HG03066 (cell line): ENCODE data around the gene CFAP61.
A peak's percentile ranks its signal among the peaks of the same experiment; 100 is the strongest.
"Not testable (repeated sequence)": the region's sequence is repeated elsewhere in the genome, so short reads cannot be mapped to it uniquely, and the experiment has no call there.

Experiments
- ATAC-seq: cut with Tn5 transposase; IDR thresholded peaks from one replicate; pipeline ENCODE4 v1.9.1; 2021; ENCODE audit warnings: low read depth; ENCODE audit not compliant: unreplicated experiment

CFAP61 gene

GRCh38 chr20:20052074-20052970, at the start of gene CFAP61, which contains the start of gene CRNKL1:
TSS of gene CFAP61 (plus strand) at chr20:20052532. CDS start at chr20:20056654, 4,122 bp downstream.
TSS of gene CRNKL1 (minus strand) at chr20:20052466. CDS start at chr20:20052342, 124 bp downstream.
- peak; percentile 94 for ATAC-seq

DNA sequence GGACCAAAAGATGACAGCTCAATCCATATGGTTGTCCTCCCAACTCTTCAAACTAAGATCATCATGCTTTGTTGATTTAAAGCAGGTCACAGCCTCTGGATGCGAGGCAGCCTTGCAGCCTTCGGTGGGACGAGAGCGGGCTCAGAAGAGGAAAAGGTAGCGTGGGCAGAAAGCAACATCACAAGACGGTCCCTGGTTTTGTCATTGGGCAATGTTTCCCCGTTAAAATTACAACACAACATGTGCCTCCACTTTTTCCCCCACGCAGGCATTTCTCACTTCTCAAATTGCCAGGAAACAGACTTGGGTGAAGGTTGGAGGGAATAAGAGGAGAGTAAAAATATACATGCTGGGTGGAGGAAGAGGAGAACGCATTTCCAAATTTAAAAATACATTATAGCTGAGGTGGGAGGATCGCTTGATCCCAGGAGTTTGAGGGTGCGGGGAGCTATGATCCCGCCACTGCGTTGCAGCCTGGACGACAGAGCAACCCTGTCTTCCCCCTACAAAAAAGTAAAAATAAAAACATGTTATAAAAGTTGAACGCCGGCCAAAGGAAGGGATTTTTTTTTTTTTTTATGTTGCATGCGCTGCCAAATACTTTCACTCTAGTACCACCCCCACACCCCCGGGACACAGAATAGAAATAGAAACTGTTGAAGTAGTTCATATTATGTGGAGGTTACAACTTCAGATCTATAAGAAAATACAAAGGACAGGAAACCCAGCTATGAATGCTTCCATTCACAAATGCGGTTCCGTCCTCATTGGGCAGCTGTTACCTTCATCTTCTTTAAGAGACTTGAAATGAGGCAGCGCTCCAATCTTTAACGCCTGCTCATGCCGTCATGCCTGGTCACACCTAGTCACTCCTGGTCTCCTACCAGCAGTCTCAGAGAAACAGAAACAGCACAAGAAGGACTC, 49.0 kb upstream of the CFAP61 start:
- ATAC-seq = no peak

DNA sequence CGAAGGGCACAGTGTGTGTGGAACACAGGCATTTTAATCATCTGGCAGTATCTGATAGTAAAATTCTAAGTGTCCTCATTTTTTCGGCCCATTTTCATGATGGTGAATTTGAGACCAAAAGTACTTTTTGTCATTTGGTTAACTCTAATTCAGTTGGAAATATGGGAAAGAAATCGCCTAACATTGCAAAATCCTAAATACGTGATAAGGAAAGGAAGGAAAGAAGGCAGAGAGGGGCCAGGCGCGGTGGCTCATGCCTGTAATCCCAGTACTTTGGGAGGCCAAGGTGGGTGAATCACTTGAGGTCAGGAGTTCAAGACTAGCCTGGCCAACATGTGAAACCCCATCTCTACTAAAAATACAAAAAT, 48.4 kb upstream of the CFAP61 start:
- not testable (repeated sequence) for ATAC-seq

GRCh38 chr20:20005342-20005741, 47.0 kb upstream of the CFAP61 start:
- no peak for ATAC-seq

DNA sequence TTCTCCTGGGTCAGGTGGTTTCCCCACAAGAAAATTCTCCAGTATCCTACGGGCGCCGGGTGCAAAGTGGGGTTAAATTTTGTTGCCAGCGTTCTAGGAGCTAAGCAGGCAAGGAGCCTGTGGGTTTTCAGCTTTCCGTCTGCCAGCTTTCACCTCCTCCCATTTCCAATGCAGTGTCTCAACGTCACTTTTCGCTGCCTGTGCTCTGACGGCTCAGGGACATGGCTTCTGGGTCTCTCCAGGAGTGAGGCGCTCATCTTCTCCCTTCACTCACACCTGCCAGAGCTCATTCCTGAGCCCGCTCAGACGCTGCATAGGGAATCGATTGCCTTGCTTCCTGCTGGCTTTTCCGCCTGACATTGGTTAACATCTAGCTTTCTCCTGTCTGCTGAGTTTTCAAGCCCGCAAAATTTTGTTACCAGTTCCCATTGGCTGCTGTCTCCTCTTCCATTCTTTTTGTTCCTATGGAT, 42.5 kb upstream of the CFAP61 start:
- no peak for ATAC-seq

DNA sequence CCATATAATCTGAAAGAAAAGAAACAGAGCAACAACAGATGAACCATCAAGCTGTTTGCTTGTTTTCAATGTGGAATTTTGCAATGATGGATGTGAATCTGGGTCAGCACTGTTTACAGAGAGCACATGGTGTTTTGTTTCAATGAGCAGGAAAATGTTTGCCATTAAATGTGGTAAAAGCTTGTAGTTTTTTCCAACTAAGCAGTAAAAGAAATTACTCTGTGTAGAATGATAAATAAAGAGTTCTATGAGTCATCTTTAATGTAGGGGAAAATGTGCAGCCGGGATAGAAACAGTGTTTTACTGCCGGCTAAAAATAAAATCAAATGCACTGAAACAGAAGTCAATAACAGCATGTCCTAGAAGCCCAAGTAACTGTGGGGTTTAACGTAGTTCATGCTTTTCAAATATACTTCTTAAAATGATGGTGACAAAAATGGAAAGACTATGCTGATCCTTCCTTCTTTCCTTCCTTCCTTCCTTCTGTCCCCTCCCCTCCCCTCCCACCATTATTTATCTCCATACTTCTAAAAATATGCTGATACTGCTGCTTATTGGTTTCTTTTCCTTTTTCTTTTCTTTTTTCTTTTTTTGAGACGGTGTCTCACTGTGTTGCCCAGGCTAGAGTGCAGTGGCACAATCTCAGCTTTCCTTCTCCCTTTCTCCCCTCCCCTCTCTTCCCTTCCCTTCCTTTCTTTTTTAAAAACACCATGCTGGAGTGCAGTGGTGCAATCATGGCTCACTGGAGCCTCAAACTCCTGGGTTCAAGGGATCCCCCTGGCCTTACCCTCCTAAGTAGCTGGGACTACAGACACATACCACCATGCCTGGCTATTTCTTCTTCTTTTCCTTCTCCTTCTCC, 41.5 kb upstream of the CFAP61 start:
- no peak for ATAC-seq

GRCh38 chr20:20012541-20012940, 39.8 kb upstream of the CFAP61 start:
- no peak for ATAC-seq

DNA sequence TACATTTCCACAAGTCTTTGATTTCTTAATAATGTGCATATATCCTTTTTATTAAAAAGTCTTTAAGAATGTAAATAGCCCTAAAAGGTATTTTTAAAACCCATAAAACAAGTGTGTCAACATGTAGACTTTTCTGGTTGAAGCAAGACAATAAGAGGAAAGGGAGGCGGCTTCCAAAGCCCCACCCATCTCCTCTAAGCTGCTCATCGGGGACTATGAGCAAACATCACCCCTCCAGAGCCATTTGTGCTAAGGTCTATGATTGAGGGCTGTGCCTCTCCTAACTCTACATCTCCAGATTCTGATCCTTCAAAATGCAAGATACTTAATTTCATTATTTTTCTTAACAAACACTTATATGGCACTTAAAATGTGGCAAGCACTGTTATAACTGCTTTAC, 37.7 kb upstream of the CFAP61 start:
- no peak for ATAC-seq

- ATAC-seq = peak; percentile 99
Observed at GRCh38 chr20:20017001-20017843, 35.1 kb upstream of the CFAP61 start, which contains the start of gene NAA20. TSS of gene NAA20 (plus strand) at chr20:20017362. CDS start at chr20:20017397, 35 bp downstream.

DNA sequence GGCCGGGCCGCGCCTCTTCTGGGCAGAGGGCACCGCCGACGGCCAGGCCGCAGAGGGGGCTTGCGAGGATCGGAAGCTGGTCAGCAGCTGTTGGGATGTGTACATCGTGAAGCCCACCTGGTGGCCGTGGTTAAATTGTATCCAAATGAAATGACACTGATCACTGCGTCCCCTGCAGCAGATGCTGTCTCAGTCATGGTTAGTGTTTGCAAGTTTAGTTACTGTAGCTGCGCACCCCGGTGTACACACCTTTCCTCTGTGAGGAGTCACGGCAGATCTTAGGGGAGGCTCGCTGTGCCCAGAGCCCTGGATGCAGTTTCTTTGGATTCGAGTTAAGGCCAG, 34.5 kb upstream of the CFAP61 start:
- peak; percentile 8 for ATAC-seq

DNA sequence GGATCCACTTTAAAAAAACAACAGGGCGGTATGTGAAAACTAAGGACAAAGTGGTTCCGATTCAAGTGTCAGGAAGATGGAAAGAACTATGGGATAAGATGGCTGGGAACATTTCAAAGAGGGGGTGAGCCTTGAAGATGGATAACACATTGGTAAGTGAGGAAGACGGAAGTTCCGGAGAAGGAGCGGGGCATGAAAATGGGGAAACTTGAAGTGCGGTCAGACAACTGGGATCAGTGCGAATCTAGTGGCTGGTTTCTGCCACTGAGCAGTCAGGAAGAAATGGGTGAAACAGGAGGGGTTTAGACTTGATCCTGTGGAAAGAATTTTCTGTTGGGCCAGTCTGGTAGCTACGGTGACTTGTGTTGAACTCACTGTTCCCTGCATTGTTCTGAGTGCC, 34.0 kb upstream of the CFAP61 start:
- ATAC-seq = no peak

DNA sequence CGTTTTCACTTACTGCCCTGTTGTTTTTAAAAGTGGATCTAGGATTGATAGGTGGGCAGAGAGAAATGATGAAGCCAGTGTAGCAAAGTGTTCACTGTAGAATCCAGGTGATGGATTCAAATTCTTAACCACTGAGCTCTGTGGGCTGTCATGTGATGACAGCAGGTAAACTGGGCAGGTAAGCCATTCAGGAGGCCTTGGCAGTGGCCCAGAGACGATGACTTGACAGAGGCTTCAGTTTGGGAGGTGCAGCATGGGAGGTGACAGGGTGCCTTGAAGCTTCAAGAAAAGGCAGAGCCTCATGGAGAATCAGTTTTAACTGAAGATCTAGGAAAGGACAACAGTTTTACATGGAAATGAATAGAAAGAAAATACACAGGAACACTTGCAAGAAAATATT, 33.2 kb upstream of the CFAP61 start:
- ATAC-seq = no peak

GRCh38 chr20:20020908-20021307, 31.4 kb upstream of the CFAP61 start:
- ATAC-seq = no peak

DNA sequence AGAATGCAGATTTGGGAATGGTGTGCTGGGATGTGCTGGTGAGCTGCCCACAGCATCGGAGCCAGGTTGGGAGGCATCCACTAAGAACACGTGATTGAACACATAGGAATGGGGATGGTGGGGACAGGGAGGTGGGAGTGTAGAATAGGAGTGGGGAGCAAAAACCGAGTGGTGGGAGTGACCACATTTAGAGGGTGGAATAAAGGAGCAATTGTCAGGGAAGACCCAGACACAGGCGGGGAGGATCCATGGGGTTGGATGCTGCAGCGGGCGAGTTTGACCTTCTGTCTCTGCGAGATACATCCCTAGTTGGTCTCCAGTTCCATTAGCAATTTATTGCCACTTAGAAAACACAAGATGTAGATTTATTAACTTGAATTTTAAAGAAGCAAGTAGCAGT, 30.5 kb upstream of the CFAP61 start:
- ATAC-seq = no peak

- ATAC-seq = peak; percentile 58
Observed at GRCh38 chr20:20022498-20022897, 29.8 kb upstream of the CFAP61 start.

GRCh38 chr20:20023395-20023794, 28.9 kb upstream of the CFAP61 start:
- no peak for ATAC-seq

- no peak for ATAC-seq
Observed at GRCh38 chr20:20024942-20025341, 27.4 kb upstream of the CFAP61 start.

- no peak for ATAC-seq
Observed at GRCh38 chr20:20027284-20027683, 25.0 kb upstream of the CFAP61 start.

DNA sequence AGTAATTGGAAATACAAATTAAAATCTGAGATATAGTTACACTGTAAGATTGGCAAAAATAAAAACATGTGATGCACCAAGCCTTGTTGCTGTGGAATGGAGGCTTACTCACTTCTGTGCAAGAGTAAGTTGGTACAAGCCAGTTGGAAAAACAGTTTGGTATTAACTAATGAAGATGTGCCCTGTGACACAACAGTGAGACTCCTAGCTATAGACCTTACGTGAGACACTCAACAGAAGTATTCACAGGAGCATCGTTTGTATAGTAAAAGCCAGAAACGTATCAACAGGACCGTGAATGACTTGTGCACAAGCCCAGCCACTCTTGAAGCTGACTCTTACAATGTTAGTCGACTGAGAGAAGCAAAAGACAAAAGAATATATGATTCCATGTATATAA, 20.5 kb upstream of the CFAP61 start:
- no peak for ATAC-seq
